Midbrain (tissue), 1 donor: ENCODE data around the gene AFDN.

Experiments used
- DNase-seq: peaks from one replicate; lab custom pipeline; 2025; lab: John Stamatoyannopoulos, UW

AFDN gene

DNA sequence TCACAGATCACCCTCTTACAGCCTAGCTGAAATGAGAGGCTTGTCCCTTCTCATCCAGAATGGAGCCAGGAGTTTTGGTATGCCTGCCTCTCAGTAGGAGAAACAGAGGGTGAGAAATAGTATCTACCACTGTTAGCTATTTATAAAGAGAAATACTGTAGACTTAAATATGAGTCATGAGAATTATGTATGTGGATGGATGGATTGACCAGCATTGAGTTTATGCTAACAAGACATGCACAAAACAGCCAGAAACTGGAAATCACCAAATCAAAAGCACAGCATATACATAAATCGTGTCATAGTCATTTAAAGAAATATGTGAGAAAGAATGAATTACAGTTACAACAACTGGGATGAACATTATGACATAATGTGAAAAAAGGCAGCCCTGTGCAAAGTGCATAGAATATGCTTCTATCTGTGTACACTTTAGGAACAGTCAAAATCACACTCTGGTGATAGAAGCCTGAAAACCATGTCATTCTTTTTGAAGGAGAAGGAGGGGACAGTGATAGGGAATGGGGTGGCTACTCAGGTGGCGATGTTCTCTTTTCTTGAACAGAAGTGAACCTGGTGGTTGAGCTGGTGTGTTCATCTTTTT lies 90.9 kb downstream of the AFDN start:
- DNase-seq, result no peak

- DNase-seq, result no peak
These were observed 92.0 kb downstream of the AFDN start for GRCh38 chr6:167918548-167919278.

GRCh38 chr6:167919349-167919748 lies 92.6 kb downstream of the AFDN start:
- no peak for DNase-seq

DNA sequence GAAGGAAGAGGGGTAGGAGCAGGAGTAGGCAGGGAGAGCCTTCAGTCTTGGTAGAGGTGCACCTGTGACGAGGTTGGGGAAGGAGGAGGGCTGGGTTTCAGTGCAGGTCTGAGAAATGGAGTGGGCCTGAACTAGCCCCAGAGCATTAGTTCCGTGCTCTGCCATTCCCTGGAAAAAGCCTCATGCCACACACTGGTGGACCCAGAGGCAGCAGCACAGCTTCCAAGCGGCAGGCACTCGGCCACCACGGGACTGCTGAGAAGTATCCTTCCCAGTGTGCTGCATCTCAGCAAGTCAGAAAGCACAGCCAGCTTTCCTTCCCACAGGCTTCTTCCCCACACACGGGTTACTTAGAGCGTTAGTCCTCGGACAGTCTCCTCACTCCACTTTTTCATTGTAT lies 93.5 kb downstream of the AFDN start:
- DNase-seq, result no peak

- no peak for DNase-seq
These were observed 95.1 kb downstream of the AFDN start for GRCh38 chr6:167921831-167922230.

- no peak for DNase-seq
These were observed 98.3 kb downstream of the AFDN start for GRCh38 chr6:167925026-167925425.

GRCh38 chr6:167927246-167927645 lies 100.5 kb downstream of the AFDN start:
- DNase-seq, result no peak

- no peak for DNase-seq
These were observed 101.4 kb downstream of the AFDN start for GRCh38 chr6:167928111-167928510.

DNA sequence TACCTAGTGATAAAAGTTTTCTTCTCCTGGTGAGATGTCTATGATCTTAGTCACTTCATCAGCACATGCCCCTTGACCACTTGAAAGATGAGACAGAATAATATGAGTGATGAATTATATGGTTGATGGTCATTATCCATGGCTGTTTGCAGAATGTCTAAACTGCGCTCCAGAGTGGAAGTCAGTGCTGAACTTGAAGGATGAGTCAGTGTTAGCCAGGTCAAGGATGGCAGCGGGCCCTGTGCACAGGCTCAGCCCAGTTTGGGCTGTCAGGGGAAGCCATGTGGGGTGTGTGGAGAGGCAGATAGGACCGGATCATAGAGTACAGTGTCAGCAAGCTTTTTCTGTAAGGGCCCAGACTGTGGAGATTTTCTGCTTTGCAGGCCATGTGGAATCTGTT lies 103.6 kb downstream of the AFDN start:
- no peak for DNase-seq

- no peak for DNase-seq
These were observed 106.0 kb downstream of the AFDN start for GRCh38 chr6:167932468-167933276.

GRCh38 chr6:167933290-167933689 lies 106.6 kb downstream of the AFDN start:
- no peak for DNase-seq

DNA sequence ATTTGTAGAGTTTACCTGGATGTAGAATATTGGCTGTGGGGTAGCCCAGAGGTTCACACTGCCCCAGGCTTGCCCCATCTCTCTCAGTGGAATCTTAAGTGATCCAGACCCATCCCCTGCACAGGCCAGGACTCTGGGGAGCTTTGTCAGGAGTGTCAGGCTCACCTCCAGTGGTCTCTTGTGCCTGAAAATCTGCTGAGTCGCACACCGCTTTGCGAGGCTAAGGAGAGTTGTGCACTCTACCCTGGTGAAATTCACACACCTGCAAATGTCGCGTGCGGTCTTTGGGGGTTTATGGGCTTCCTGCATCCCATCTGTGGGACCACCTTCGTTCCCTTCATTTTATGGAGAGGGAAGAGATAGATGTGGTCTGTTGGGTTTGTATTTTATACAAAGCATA lies 107.1 kb downstream of the AFDN start:
- no peak for DNase-seq

GRCh38 chr6:167934426-167934864 lies 107.7 kb downstream of the AFDN start:
- DNase-seq, result no peak

DNA sequence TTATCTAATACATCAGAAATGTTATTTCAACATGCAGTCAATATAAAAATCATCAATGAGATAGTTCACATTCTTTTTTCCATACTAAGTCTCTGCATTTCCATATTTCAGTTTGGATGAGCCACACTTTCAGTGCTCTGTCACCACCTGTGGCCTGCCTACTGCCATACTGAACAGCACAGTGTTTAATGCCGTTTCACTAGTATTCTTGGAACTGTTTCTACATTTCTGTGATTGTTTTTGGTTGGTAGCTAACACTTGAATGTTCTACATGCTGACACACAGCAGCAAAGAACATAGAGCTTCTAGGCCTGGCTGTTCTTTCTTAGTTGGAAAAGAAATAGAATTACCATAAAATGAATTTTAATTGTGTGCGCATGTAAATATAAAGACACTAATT lies 109.3 kb downstream of the AFDN start:
- no peak for DNase-seq

DNA sequence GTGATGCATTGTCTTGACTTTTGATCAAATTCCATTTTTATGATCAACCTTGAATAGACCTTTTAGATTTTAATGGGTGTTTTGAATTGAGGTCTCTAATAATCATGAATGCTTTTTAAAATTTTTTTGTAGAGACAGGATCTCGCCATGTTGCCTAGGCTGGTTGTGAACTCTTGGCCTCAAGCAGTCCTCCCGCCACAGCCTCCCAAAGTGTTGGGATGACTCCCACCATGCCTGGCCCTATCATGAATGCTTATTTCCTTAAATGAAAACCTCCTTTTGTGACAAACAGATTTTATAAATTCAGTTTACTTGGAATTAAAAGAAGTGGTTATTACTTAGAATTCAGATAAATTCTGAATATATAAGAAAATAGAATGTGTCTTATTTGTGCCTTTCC lies 110.6 kb downstream of the AFDN start:
- no peak for DNase-seq

DNA sequence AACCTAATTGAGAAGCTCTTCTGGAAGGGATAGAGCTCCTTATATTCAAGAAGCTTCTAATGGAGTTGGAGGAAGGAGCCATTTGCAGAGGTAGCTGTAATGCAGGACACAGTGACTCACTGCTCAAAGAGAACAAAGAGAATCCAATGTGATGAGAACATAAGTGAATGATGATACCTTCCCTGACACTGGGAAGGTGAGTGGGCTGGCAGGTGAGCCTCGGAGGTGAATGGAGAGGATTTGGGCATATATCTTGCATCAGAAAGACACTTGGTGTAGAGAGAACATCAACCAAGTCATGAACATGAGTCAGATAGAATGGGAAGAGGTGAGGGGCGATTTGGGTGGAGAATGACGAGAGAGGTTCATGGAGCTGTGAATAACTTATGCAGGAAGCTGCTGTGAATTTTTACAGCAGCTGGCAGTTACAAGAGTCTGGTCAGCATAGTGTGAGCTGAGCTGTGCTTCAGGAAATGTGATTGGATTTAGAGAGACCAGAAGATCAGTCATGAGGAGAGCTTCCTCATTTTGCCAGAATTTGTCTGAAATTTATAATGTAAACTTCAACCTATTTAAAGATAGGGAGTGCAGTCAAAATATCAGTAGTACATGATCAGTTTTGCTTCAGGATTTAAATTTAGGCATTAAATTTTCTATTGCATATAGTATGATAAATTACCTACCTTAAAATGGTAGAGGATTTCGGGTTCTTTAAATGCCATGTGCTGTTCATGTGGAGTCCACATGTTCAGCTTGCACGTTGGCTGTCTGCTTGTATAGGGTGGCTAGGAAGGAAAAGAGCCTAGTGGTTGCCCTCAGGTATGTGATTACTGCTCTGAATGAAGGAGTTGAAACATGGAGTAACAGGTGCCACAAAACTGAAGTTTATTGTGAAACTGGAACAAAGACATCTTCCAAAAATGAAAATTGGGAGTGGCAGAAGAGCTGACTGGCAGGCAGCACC lies 111.5 kb downstream of the AFDN start:
- DNase-seq, result no peak

- no peak for DNase-seq
These were observed 115.1 kb downstream of the AFDN start for GRCh38 chr6:167941822-167942221.

GRCh38 chr6:167944130-167944529 lies 117.4 kb downstream of the AFDN start:
- no peak for DNase-seq

- no peak for DNase-seq
These were observed 119.3 kb downstream of the AFDN start for GRCh38 chr6:167946007-167946406.

- no peak for DNase-seq
These were observed 119.9 kb downstream of the AFDN start for GRCh38 chr6:167946604-167947003.

DNA sequence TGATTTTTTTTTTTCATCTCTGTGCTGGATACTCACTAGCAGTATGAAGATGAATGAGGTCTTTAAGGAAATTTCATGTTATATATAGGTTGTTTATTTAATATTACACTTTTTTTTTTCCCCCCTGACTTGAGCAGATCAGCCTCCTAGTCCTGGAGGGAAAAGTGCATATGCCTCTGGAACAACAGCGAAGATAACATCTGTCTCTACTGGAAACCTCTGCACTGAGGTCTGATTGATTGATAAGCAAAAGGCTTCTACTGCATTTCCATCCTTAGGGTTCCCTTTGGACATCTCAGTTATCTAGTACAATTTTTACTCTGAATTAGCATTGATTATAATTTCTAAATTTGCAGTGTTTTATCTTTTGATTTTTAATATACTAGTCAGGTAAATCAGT lies 121.0 kb downstream of the AFDN start:
- DNase-seq, result no peak

- DNase-seq, result no peak
These were observed 122.0 kb downstream of the AFDN start for GRCh38 chr6:167948716-167949115.
